Panc1 (cell line): ENCODE data around the gene KPTN. TPM values are rescaled to one million over a fixed set of nuclear protein-coding genes. Genes with fewer than 3 reads are reported as not detected.
A peak's percentile ranks its signal among the peaks of the same experiment; 100 is the strongest.

Source experiments
- ATAC-seq: fragments of 200-7000 bp; cut with Tn5 transposase; 2 replicates; pipeline ENCODE4 v1.9.1; 2020; ENCODE audit warnings: mild to moderate bottlenecking, moderate library complexity
- BruUV-seq: library from RNA; stranded (reverse); fragments of 400-500 nt; replicated peaks from 2 replicates; lab custom pipeline; 2021; lab: Mats Ljungman, UMichigan
- CTCF ChIA-PET: fragments of 300-600 bp; sonication (Branson Sonifier 250); formaldehyde crosslinking; loops from one replicate; lab custom pipeline; 2022; ENCODE audit warnings: antibody characterized with exemption; lab: Charles Lee
- POLR2A ChIA-PET: fragments of 300-600 bp; sonication (Branson Sonifier 250); formaldehyde crosslinking; loops from one replicate; lab custom pipeline; 2022; ENCODE audit warnings: antibody characterized with exemption; lab: Charles Lee
- DNase-seq: peaks from one replicate; pipeline ENCODE4 v3.0.0-alpha.2; 2010; ENCODE audit warnings: low read depth, low spot score
- H3K27ac ChIP-seq: 2 replicates; pipeline ENCODE4 v1.5.1; 2011; ENCODE audit warnings: mild to moderate bottlenecking, low read length, inconsistent platforms
- H3K27me3 ChIP-seq: fragments of 200-500 bp; sonication (Bioruptor generic); 2 replicates; pipeline ENCODE4 v1.6.0; 2014; ENCODE audit warnings: low read length, inconsistent platforms; ENCODE audit not compliant: control insufficient read depth, insufficient read depth
- H3K36me3 ChIP-seq: fragments of 200-500 bp; sonication (Bioruptor generic); 2 replicates; pipeline ENCODE4 v1.5.1; 2014; ENCODE audit warnings: inconsistent platforms, mild to moderate bottlenecking, low read length, moderate library complexity; ENCODE audit not compliant: control insufficient read depth, insufficient read depth
- H3K4me1 ChIP-seq: 2 replicates; pipeline ENCODE4 v1.5.1; 2011; ENCODE audit warnings: inconsistent platforms, mild to moderate bottlenecking, low read length, moderate library complexity; ENCODE audit not compliant: control insufficient read depth, insufficient read depth
- H3K4me3 ChIP-seq, 2 experiments: 2 replicates each; pipeline ENCODE4 v1.5.1; 2011 to 2012; ENCODE audit warnings: low read depth in 2 of 2, low read length in 2 of 2, mild to moderate bottlenecking in 2 of 2, inconsistent platforms in 1 of 2, moderate library complexity in 1 of 2
- H3K9me3 ChIP-seq: fragments of 200-500 bp; sonication (Bioruptor generic); 2 replicates; pipeline ENCODE4 v1.5.1; 2014; ENCODE audit warnings: low read depth, mild to moderate bottlenecking, inconsistent platforms, low read length, moderate library complexity; ENCODE audit not compliant: control insufficient read depth, insufficient read depth
- CTCF ChIP-seq: fragments of 450-650 bp; IDR thresholded peaks from 2 replicates; pipeline ENCODE4 v1.5.1; 2017; ENCODE audit warnings: mild to moderate bottlenecking
- POLR2AphosphoS5 ChIP-seq: IDR thresholded peaks from 2 replicates; pipeline ENCODE4 v1.6.1; 2012; ENCODE audit warnings: mild to moderate bottlenecking, low read depth, low read length, moderate library complexity
- REST ChIP-seq, 2 experiments: IDR thresholded peaks; 2 replicates each; pipeline ENCODE4 v1.6.1; 2011 to 2012; ENCODE audit warnings: low read depth in 2 of 2, control low read depth in 1 of 2, low read length in 1 of 2, mild to moderate bottlenecking in 1 of 2, moderate library complexity in 1 of 2; ENCODE audit not compliant: insufficient read depth in 1 of 2
- SIN3A ChIP-seq: IDR thresholded peaks from 2 replicates; pipeline ENCODE4 v1.6.1; 2012; ENCODE audit warnings: low read depth, mild to moderate bottlenecking, low read length, moderate library complexity, borderline replicate concordance; ENCODE audit not compliant: insufficient read depth
- TCF7L2 ChIP-seq: IDR thresholded peaks from 2 replicates; pipeline ENCODE4 v1.6.1; 2011; ENCODE audit warnings: mild to moderate bottlenecking, low read depth, low read length, inconsistent platforms
- in situ Hi-C: cut with HindIII; loops from 2 replicates; pipeline ENCODE4 v1.10.0; 2016; ENCODE audit warnings: low sequenced_read_pairs, low pct_unique_long_range_greater_than_20kb
- intact Hi-C: fragments of 100-400 bp; cut with micrococcal nuclease; formaldehyde crosslinking; loops from one replicate; pipeline ENCODE4 v1.10.0; 2022; ENCODE audit not compliant: unreplicated experiment
- total RNA-seq: library from RNA; stranded (reverse); gene quantifications from one replicate; pipeline ENCODE4 v1.2.1, GENCODE V29; 2021; ENCODE audit not compliant: unreplicated experiment

KPTN gene
- total RNA-seq, 1 experiment from 2014 or later = 26.5 TPM

GRCh38 chr19:47514151-47514868 is 30.3 kb upstream of the KPTN start:
- Histone ChIP-seq H3K4me3 (peak overlapping the region; percentile 90 to 98), H3K4me1 (peaks cover 22% of the 10 kb centered on the region), H3K36me3 (no peaks in the 10 kb centered on the region; the same call in 1 of the 2 replicates), H3K27me3 (no peaks in the 10 kb centered on the region), H3K9me3 (no peaks in the 10 kb centered on the region), H3K27ac (peak overlapping the region; percentile 89)
- ChIA-PET CTCF (no interaction called here), POLR2A (interaction anchor here (0.7 kb wide), 1 partner anchor 24 kb away, joined by 3 read pairs; no protein-coding TSS in a partner anchor)
- BruUV-seq = no TSS peak
- intact Hi-C loops (loop anchor here (10.0 kb wide), 1 partner anchor 90 kb away; the partner anchor contains the start of gene BICRA), in situ Hi-C loops (no loop called here)
- DNase-seq (no peak), ATAC-seq (no peak)
- TF ChIP-seq REST (IDR thresholded peaks at IDR 0.05; ENCODE audit: insufficient read depth in 1 of 2, low read depth in 2 of 2, low read length in 1 of 2) = no peak
- TF ChIP-seq POLR2AphosphoS5 = no peak
- no peak for TF ChIP-seq CTCF
- no peak for TF ChIP-seq TCF7L2
- no peak for TF ChIP-seq SIN3A

- TF ChIP-seq SIN3A (no peak), CTCF (no peak), POLR2AphosphoS5 (no peak), TCF7L2 (no peak)
- in situ Hi-C loops = no loop called here
- DNase-seq (no peak), ATAC-seq (no peak)
- Histone ChIP-seq H3K4me1 (peaks cover 22% of the 10 kb centered on the region), H3K36me3 (no peaks in the 10 kb centered on the region; the same call in 1 of the 2 replicates), H3K27ac (peak overlapping the region; percentile 37), H3K4me3 (peak overlapping the region; percentile 90 to 98), H3K27me3 (no peaks in the 10 kb centered on the region), H3K9me3 (no peaks in the 10 kb centered on the region)
- CTCF ChIA-PET = interaction anchor here (0.7 kb wide), 1 partner anchor 13 kb away, joined by 5 read pairs; no protein-coding TSS in a partner anchor
- POLR2A ChIA-PET = no interaction called here
- no TSS peak for BruUV-seq
- intact Hi-C loops = loop anchor here (10.0 kb wide), 1 partner anchor 92 kb away; the partner anchor contains the start of gene BICRA
Observed at GRCh38 chr19:47512948-47513319, 28.9 kb upstream of the KPTN start.
